Hematopoietic multipotent progenitor cell treated with erythropoietin and hydrocortisone succinate and interleukin-3 and kit ligand, for 6 days (in vitro differentiated cells): Measurements from ENCODE around the gene PELI1.

ENCODE experiments used
- DNase-seq: peaks from one replicate; pipeline ENCODE4 v3.0.0-alpha.2; 2015

Gene PELI1

GRCh38 chr2:64151476-64151875, 7.3 kb upstream of the PELI1 start:
- no peak for DNase-seq

- DNase-seq, result no peak
Measured at GRCh38 chr2:64145714-64146113, 1.5 kb upstream of the PELI1 start.

DNA sequence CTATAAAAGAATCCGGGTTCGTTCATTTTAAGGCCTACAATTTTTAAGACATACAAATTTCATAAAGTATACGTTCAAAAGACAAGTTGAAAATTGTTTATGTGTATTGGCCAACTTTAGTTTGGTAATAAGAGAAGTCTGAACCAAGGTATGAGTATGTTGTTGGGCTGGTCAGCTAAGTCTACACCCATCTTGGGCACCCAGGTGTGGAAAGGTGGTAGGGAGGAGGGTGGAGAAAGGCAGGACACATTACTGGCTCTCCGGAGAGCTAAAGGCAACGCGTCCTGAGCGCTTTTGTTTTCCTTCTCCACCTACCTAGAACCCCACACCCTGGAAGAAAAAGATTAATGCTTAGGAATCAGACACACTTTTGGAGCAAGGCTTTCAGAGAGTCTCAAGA, 899 bp upstream of the PELI1 start:
- no peak for DNase-seq

DNA sequence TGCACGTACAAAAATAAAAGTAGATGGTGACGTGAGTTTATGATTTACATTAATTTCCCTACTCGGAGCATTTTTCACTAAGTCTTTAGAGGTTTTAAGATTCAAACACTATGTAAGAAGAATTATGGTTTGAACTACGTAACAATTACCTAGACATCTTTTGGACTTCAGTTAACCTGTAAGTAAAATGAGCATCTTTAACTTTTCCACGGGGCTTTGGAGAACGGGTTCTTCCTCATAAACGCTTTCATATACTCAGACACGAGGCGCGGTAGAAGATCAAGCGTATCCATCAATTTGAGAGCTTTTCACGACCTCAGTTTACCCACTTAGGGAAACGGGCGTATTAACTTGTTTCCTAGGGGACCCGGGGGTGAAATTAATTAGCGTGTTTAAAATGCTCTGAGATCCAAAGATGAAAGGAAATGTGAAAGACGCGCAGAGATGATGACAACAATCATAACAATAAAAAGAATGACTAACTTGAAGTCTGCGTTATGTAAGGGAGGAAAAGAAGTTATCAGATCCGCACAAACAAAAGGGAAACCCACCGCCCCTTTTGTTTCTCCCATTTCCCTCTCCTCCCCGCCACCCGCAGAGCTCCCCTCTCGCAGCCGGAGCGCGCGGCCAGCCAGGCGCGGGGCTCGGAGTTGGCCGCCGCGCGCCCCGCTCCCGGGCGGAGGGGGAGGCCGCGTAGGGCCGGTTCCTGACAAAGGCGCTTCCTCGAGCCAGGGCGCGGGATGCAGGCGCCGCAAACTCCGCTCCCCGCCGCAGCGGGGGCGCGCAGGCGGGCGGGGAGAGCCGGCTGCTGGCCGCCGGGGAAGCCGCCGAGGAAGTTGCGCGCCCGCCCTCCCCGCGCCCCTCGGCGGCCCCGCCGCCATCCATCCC, 807 bp downstream of the PELI1 start:
- DNase-seq, result peak; percentile 56

DNA sequence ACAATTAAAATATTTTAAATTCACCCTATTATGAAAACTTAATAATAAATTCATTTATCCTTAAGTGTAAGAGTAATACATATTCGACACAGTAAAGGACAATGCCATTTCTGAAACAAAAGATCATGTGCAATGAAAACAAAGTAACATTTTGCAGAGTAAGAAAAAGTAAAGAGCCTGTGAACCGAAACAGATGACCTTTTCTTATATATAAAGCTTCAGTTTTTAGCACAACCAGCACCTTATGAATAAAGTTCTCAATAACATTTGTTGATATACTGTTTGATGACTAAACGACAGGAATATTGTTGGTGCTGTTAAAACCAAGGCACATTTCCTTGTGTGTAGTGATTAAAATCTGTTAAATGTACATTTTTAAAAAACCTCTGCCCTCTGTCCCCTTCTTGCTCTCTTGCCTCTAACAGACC, 1.5 kb downstream of the PELI1 start:
- DNase-seq, result no peak

GRCh38 chr2:64141674-64142405, 2.4 kb downstream of the PELI1 start:
- DNase-seq, result peak; percentile 21

- DNase-seq, result no peak
Measured at GRCh38 chr2:64140665-64141200, 3.5 kb downstream of the PELI1 start.

DNA sequence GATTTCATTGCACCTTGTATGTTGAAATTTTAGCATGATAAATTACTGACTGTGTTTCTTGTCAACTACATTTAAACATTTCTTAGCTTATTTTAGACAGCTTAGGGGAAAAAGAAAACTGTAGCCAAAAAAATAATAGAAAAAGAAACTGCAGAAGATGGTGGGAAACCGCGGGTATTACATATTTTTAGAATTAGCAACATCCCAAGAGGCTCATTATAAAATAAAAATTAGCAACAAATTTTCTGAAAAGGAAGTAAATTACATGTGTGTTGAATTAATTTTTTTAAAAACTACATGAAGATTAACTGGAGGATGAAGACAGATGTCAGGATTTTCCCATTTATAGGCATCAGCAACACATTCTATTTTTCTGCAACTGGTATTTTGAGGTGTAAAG, 4.3 kb downstream of the PELI1 start:
- DNase-seq, result no peak

DNA sequence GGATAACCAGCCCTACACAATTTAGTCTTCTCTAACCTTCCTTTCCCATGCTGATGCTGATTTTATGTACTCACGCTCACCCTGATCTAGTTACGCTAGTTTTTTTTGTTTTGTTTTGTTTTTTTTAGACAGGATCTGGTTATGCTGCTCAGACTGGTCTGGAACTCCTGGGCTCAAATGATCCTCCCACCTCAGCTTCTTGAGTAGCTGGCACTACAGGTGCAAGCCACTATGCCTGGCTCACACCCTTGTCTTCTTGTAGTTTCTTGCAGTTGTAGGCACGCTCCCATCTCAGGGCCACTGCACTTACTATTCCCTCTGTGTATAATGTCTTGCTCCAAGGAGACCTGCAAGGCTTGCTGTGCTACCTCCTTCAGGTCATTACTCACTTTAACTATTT, 6.2 kb downstream of the PELI1 start:
- DNase-seq, result no peak

GRCh38 chr2:64137567-64137966, 6.7 kb downstream of the PELI1 start:
- peak; percentile 54 for DNase-seq

GRCh38 chr2:64135421-64135820, 8.8 kb downstream of the PELI1 start:
- DNase-seq, result no peak

GRCh38 chr2:64134813-64135212, 9.4 kb downstream of the PELI1 start:
- DNase-seq, result no peak

GRCh38 chr2:64133828-64134227, 10.4 kb downstream of the PELI1 start:
- no peak for DNase-seq

GRCh38 chr2:64133354-64133753, 10.9 kb downstream of the PELI1 start:
- no peak for DNase-seq

DNA sequence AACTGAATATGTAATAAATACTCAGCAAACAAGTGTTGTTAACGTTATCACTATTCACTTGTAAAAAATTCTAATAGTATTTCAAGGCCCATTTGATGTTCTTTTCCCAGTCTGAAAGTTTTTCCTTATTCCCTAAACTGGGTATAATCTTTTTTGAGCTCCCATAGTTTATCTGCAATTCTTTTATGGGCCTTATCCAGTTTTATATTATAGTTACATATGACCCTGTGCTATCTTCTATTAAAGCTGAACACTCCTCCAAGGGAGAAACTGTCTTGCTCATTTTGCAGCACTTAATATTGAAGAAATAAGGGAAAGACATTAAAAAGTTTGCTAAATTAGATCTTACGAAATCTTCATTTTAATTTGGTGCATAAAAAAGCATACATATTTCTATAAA, 13.9 kb downstream of the PELI1 start:
- no peak for DNase-seq

DNA sequence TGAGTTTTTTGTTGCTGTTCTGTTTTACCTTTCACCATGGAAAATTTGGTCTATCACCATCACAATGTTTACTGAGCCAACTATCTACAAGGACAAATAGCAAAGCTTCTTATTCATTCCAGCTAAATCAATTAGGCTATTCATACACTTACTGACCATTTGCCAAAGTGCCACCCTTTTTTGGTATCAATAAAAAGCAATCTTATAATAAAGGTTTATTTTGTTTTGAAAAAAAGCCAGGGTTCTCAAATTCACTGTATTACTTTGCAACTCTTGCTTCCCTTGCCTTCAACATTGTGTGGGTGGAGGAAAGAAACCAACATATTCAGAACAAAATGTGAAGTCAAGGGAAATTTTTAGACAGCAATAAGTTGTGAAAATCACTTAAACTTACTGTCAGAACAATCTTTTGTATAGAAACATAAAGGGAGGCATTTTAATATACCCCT, 15.3 kb downstream of the PELI1 start:
- no peak for DNase-seq

DNA sequence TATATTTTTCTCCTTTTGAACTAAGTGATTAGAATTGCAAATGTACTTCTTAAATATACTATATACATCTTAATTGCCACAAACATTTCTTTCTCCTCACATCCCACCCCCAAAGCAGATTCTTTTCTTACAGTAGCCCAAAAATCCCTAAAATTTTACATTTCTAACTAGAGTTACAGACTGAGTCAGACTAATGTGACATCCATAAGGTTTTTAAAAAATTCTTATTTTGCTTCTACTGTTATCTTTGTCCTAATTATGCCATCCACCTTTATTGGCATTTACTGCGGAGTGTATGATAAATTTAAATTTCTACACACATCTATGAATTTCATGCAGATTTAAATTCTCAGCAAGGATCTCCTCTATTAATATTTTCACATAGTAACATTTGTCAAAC, 15.8 kb downstream of the PELI1 start:
- no peak for DNase-seq

- no peak for DNase-seq
Measured at GRCh38 chr2:64127119-64127518, 17.1 kb downstream of the PELI1 start.

- DNase-seq, result no peak
Measured at GRCh38 chr2:64126601-64127000, 17.6 kb downstream of the PELI1 start.

DNA sequence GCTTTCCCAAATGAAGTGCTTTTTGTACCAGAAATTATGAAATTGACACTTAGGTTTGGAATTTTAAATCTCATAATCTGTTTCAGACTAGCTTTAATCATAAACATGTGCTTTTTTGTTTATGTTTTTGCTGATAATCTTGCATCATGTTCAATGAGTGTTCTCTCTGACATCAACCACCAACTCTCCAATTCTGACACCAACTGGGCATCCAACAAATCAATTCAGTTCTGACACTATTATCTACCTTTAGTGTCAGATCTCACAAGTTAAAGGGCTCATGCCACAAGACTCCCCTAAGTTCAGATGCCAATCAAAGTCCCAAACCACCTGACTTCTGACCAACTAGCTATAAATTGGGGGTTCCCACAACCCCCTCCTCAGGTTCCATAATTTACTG, 19.6 kb downstream of the PELI1 start:
- DNase-seq, result no peak

- no peak for DNase-seq
Measured at GRCh38 chr2:64124168-64124567, 20.1 kb downstream of the PELI1 start.

DNA sequence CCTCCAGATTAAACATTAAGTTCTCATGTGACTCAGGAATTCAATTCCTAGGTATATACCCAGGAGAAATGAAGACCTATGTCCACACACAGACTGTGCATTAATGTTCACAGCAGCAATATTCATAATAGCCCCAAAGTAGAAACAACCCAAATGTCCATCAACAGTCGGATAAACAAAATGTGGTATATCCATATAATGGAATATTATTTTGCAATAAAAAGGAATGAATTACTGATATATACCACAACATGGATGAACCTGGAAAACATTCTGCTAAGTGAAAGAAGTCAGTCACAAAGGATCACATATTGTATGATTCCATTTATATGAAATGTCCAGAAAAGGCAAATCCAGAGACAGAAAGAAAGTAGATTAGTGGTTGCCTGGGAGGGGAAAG, 20.5 kb downstream of the PELI1 start:
- no peak for DNase-seq

GRCh38 chr2:64122358-64122757, 21.9 kb downstream of the PELI1 start:
- DNase-seq, result no peak

DNA sequence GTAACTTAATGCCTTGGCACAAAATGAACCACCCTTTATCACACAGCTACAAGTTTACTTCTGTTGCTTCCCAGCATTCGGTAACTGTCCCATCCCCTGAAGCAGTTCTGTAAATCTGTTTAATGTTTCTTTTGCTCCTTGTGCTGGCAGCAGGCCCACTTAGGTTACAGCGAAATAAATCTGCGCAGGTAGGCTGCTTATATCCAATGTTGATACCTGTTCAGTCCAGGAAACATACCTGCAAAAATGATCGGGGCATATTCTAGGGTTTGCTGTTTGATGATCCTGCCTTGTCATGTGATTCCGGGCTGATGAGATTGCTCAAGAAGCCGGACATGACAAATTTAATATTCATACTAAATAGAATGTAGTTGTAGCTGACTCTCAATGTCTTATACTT, 23.3 kb downstream of the PELI1 start:
- DNase-seq, result no peak
